ENCODE data around the gene FSD1L.
"Not testable (repeated sequence)": the region's sequence is repeated elsewhere in the genome, so short reads cannot be mapped to it uniquely, and the experiment has no call there.

FSD1L gene

DNA sequence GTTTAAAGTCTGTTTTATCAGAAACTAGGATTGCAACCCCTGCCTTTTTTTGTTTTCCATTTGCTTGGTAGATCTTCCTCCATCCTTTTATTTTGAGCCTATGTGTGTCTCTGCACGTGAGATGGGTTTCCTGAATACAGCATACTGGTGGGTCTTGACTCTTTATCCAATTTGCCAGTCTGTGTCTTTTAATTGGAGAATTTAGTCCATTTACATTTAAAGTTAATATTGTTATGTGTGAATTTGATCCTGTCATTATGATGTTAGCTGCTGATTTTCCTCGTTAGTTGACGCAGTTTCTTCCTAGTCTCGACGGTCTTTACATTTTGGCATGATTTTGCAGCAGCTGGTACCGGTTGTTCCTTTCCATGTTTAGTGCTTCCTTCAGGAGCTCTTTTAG lies 132.1 kb downstream of the FSD1L start:
- not testable (repeated sequence) for DNase-seq

DNA sequence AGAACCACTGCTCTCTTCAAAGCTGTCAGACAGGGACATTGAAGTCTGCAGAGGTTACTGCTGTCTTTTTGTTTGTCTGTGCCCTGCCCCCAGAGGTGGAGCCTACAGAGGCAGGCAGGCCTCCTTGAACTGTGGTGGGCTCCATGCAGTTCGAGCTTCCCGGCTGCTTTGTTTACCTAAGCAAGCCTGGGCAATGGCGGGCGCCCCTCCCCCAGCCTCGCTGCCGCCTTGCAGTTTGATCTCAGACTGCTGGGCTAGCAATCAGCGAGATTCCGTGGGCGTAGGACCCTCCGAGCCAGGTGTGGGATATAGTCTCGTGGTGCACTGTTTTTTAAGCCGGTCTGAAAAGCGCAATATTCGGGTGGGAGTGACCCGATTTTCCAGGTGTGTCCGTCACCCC lies 133.7 kb downstream of the FSD1L start:
- not testable (repeated sequence) for DNase-seq

DNA sequence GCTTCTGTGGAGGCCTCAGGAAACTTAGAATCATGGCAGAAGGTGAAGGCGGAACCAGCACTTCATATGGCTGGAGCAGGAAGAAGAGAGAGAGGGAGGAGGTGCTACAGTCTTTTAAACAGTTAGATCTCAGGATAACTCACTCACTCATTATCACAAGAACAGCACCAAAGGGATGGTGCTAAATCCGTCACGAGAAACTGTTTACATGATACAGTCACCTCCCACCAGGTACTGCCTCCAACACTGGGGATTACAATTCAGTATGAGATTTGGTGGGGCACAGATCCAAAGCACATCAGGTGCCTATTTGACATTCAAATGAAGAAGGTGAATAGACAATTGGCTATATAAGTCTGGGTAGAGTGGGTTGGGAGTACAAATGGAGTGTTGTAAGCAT lies 145.3 kb downstream of the FSD1L start:
- no peak for DNase-seq
